ENCODE data around the gene TEX48. TPM values are rescaled to one million over a fixed set of nuclear protein-coding genes. Genes with fewer than 3 reads are reported as not detected.

The TEX48 gene
- total RNA-seq, 6 experiments from 2014 or later = not detected

DNA sequence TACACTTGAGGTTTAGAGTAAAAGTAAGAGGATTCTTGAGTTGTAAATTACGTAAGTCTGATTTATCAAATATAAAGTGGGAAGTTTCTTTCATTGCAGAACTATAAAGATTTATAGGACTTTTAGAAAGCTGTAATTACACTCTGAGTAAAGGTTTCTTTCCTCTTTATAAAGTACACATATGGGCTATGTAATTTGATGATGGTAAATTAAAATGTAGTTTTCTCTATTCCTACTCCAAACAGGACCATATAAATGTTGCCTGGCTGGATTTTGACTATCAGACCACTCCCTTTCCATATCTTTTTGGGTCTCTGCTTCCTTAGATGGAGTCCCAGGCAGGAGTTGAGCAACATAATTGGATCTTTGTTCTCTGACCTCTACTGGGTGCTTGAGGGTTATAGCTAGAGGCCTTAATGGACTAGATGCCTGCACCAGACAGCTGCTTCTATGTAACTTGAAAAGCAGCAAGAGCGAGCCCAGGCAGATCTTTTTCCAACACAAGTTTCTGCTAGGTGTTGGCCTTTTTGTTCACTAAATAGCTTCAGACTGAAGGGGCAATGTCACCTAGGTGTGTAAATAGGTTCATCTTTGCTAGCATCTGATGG lies 11.4 kb upstream of the TEX48 start:
- Histone ChIP-seq H3K9me3 (no peaks in the 10 kb centered on the region), H3K27me3 (no peaks in the 10 kb centered on the region), H3K36me3 (no peaks in the 10 kb centered on the region), H3K4me1 (no peaks in the 10 kb centered on the region), H3K4me3 (no peak overlapping the region), H3K27ac (no peak overlapping the region)
- TF ChIP-seq, protein P1, sequence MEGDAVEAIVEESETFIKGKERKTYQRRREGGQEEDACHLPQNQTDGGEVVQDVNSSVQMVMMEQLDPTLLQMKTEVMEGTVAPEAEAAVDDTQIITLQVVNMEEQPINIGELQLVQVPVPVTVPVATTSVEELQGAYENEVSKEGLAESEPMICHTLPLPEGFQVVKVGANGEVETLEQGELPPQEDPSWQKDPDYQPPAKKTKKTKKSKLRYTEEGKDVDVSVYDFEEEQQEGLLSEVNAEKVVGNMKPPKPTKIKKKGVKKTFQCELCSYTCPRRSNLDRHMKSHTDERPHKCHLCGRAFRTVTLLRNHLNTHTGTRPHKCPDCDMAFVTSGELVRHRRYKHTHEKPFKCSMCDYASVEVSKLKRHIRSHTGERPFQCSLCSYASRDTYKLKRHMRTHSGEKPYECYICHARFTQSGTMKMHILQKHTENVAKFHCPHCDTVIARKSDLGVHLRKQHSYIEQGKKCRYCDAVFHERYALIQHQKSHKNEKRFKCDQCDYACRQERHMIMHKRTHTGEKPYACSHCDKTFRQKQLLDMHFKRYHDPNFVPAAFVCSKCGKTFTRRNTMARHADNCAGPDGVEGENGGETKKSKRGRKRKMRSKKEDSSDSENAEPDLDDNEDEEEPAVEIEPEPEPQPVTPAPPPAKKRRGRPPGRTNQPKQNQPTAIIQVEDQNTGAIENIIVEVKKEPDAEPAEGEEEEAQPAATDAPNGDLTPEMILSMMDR (IDR thresholded peaks at IDR 0.05) = no peak
- TF ChIP-seq POLR2A (IDR thresholded peaks at IDR 0.05) = no peak
- DNase-seq (no peak), ATAC-seq (no peak)
- intact Hi-C loops (cut with DNase I) = no loop called here
- 67% methylated on average over 2 of the region's 2 CpGs for WGBS (ENCODE audit: insufficient coverage, low coverage, low lambda C conversion rate, missing lambda C conversion rate)

DNA sequence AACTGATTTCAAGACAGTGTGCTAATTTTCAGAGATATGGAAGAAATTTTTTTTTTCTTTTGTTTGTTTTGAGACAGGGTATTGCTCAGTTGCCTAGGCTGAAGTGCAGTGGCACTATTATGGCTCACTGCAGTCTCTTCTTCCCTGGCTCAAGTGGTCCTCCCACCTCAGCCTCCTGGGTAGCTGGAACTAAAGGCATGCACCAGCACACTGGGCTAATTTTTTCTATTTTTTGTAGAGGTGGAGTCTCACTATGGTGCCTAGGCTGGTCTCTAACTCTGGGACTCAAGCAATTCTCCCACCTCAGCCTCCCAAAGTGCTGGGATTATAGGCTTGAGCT lies 9.9 kb upstream of the TEX48 start:
- H3K36me3 ChIP-seq = no peaks in the 10 kb centered on the region
- no peaks in the 10 kb centered on the region for H3K9me3 ChIP-seq
- H3K27me3 ChIP-seq = no peaks in the 10 kb centered on the region
- intact Hi-C loops (cut with DNase I) = no loop called here
- no peak overlapping the region for H3K27ac ChIP-seq
- ATAC-seq = no peak
- TF ChIP-seq POLR2A (IDR thresholded peaks at IDR 0.05) = no peak
- TF ChIP-seq, protein P1 (IDR thresholded peaks at IDR 0.05) = no peak
- no peak for DNase-seq
- H3K4me3 ChIP-seq = no peak overlapping the region
- no peaks in the 10 kb centered on the region for H3K4me1 ChIP-seq

DNA sequence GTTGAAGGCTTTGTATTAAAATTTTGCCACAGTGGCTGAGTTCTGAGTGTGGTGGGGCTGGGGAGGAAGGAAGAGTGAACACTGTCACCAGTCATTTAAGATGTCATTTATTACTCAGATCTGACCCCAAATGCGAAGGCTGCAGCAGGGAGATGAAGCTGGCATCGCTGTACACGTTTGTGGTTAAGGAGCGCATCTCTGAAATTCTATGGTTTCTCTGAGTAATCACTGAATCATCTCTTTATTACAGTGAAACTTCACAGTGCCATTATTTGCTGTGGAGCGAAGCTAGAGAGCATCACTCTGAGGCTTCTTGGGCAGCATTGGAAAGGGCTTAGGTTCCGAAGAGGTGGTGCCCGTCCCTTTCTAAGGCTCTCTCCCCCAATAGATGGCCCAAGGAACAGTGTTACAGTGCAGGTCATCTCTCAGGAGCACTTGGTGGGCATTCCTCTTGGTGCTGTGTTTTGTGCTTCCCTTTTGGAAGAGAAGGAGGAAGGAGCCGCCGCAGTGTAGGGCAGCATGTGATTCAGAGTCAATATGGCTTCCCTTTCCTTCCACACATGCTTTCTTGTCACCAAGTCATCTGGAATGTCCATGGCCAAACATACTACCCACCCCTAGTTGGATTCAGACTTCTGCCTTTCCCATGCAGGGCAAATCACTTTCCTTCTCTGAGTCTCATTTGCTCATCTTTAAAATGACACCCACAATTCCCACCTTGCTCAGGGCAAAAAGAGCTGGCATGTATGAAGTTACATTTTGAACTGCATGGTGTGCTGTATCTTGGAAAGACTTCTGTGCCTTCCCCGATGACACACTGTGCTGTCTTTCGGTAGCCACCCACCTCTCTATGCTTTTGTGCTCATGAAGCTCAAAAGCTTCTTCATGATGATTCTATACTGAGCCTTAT lies 9.3 kb upstream of the TEX48 start:
- 74% methylated on average over 7 of the region's 11 CpGs for WGBS (ENCODE audit: insufficient coverage, low coverage, low lambda C conversion rate, missing lambda C conversion rate)
- Histone ChIP-seq H3K4me3 (no peak overlapping the region), H3K27ac (no peak overlapping the region), H3K36me3 (no peaks in the 10 kb centered on the region), H3K4me1 (no peaks in the 10 kb centered on the region), H3K9me3 (no peaks in the 10 kb centered on the region), H3K27me3 (no peaks in the 10 kb centered on the region)
- TF ChIP-seq, protein P1 (IDR thresholded peaks at IDR 0.05) = no peak
- no peak for TF ChIP-seq POLR2A (IDR thresholded peaks at IDR 0.05)
- ATAC-seq (no peak), DNase-seq (no peak)
- intact Hi-C loops (cut with DNase I) = no loop called here

DNA sequence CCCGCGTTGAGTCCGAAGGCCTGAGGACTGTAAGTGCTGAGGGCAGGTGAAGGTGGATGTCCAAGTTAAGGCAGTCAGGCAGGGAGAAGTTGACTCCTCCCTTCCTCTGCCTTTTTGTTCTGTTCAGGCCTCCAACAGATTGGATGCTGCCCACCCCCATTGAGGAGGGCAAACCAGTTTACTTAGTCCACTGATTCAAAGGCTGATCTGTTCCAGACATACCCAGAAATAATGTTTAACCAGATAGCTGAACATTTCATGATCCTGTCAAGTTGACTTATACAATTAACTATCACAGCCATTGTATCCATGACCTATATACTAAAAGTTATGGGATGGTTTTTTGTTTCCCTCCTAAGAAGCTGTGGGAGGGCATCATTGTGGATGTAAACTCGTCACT lies 8.3 kb upstream of the TEX48 start:
- no peak for ATAC-seq
- intact Hi-C loops (cut with DNase I) = no loop called here

More for the DNA sequence above, 8.3 kb upstream of the TEX48 start:
- Histone ChIP-seq H3K4me1 (no peaks in the 10 kb centered on the region), H3K36me3 (no peaks in the 10 kb centered on the region), H3K9me3 (no peaks in the 10 kb centered on the region), H3K27me3 (no peaks in the 10 kb centered on the region), H3K27ac (no peak overlapping the region), H3K4me3 (no peak overlapping the region)
- 83% methylated on average over 4 of the region's 4 CpGs for WGBS (ENCODE audit: insufficient coverage, low coverage, low lambda C conversion rate, missing lambda C conversion rate)
- TF ChIP-seq POLR2A (IDR thresholded peaks at IDR 0.05) = no peak
- TF ChIP-seq, protein P1 (IDR thresholded peaks at IDR 0.05) = no peak
- no peak for DNase-seq

Measured in right lobe of liver (tissue), 6 donors.